PFSK-1 (cell line): ENCODE data around the gene GPNMB.

Experiments used
- FOXP2 ChIP-seq: optimal IDR thresholded peaks from 2 replicates; pipeline ENCODE3; 2011; ENCODE audit warnings: borderline replicate concordance, control low read depth, inconsistent platforms; ENCODE audit not compliant: insufficient read depth; ENCODE audit errors: extremely low read length, extremely low read depth
- POLR2AphosphoS5 ChIP-seq: IDR thresholded peaks from 2 replicates; pipeline ENCODE4 v1.6.1; 2012; ENCODE audit warnings: low read depth, mild to moderate bottlenecking, control low read depth, low read length, moderate library complexity
- SIN3A ChIP-seq: IDR thresholded peaks from 2 replicates; pipeline ENCODE4 v1.6.1; 2012; ENCODE audit warnings: mild to moderate bottlenecking, low read length, moderate library complexity, borderline replicate concordance; ENCODE audit not compliant: insufficient read depth
- TAF1 ChIP-seq: IDR thresholded peaks from 2 replicates; pipeline ENCODE4 v1.6.1; 2012; ENCODE audit warnings: low read length, control low read depth, borderline replicate concordance; ENCODE audit not compliant: insufficient read depth
- TF ChIP-seq, protein P1 (sequence below), 2 experiments: IDR thresholded peaks; 2 replicates each; pipeline versions ENCODE4 v1.6.1 to v1.8.0; 2011 to 2012; ENCODE audit warnings: low read depth in 2 of 2, low read length in 2 of 2, control low read depth in 1 of 2, inconsistent platforms in 1 of 2, mild to moderate bottlenecking in 1 of 2, moderate library complexity in 1 of 2; ENCODE audit not compliant: insufficient read depth in 1 of 2

GPNMB gene

DNA sequence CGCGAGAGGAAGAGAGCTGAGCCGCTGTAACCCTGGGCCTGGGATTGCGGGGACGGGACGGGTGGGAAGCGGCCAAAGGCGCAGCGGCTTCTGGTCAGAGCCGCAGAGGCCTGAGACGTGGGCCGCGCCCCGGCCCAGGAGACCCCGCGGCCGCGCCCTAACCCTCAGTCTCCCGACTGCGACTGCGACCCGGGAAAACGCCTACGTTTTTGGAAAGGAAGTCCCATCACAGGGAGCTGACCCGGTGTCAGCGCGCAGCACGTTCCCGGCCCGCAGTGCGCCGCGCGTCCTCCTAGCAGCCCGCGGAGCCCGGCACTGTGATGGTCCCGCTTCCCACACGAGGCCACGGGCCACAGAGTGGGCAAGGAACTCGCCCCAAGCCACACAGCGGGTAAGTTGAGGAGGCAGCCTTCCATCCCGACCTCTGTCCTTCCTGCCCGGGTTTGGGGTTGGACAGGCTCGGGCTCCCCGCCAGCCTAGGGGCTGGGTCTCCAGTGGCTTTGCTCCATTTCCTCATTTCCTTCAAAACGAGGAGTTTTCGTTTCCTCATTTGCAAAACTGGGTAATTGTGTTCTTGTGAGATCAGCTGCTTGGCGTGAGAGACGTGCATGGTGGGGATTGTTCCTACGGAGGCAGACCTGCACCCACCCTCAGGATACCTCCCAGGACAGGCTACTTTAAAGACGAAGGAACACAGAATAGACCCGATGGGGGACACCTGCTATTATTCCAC is 1.2 kb downstream of the GPNMB start:
- TF ChIP-seq FOXP2 (no peak), POLR2AphosphoS5 (no peak), SIN3A (no peak), TAF1 (no peak)
- TF ChIP-seq, protein P1, sequence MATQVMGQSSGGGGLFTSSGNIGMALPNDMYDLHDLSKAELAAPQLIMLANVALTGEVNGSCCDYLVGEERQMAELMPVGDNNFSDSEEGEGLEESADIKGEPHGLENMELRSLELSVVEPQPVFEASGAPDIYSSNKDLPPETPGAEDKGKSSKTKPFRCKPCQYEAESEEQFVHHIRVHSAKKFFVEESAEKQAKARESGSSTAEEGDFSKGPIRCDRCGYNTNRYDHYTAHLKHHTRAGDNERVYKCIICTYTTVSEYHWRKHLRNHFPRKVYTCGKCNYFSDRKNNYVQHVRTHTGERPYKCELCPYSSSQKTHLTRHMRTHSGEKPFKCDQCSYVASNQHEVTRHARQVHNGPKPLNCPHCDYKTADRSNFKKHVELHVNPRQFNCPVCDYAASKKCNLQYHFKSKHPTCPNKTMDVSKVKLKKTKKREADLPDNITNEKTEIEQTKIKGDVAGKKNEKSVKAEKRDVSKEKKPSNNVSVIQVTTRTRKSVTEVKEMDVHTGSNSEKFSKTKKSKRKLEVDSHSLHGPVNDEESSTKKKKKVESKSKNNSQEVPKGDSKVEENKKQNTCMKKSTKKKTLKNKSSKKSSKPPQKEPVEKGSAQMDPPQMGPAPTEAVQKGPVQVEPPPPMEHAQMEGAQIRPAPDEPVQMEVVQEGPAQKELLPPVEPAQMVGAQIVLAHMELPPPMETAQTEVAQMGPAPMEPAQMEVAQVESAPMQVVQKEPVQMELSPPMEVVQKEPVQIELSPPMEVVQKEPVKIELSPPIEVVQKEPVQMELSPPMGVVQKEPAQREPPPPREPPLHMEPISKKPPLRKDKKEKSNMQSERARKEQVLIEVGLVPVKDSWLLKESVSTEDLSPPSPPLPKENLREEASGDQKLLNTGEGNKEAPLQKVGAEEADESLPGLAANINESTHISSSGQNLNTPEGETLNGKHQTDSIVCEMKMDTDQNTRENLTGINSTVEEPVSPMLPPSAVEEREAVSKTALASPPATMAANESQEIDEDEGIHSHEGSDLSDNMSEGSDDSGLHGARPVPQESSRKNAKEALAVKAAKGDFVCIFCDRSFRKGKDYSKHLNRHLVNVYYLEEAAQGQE (IDR thresholded peaks at IDR 0.05; ENCODE audit: insufficient read depth in 1 of 2, low read depth in 2 of 2, low read length in 2 of 2): no peak

DNA sequence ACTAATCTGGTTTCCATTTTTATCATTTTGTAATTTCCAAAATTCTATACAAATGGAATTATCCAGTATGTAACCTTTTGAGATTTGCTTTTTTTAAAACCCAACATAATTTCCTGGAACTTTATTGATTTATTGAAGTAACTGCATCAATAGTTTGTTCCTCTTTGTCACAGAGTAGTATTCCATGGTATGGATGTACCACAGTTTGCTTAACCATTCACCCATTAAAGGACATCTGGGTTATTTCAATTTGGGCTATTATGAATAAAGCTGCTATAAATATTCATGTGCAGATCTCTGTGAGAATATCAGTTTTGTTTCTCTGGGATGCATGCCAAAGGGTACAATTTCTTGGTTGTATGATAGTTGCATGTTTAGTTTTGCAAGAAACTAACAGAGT is 2.9 kb downstream of the GPNMB start:
- no peak for TF ChIP-seq SIN3A
- no peak for TF ChIP-seq POLR2AphosphoS5
- no peak for TF ChIP-seq TAF1
- TF ChIP-seq, protein P1 (IDR thresholded peaks at IDR 0.05; ENCODE audit: insufficient read depth in 1 of 2, low read depth in 2 of 2, low read length in 2 of 2): no peak
- TF ChIP-seq FOXP2: no peak

DNA sequence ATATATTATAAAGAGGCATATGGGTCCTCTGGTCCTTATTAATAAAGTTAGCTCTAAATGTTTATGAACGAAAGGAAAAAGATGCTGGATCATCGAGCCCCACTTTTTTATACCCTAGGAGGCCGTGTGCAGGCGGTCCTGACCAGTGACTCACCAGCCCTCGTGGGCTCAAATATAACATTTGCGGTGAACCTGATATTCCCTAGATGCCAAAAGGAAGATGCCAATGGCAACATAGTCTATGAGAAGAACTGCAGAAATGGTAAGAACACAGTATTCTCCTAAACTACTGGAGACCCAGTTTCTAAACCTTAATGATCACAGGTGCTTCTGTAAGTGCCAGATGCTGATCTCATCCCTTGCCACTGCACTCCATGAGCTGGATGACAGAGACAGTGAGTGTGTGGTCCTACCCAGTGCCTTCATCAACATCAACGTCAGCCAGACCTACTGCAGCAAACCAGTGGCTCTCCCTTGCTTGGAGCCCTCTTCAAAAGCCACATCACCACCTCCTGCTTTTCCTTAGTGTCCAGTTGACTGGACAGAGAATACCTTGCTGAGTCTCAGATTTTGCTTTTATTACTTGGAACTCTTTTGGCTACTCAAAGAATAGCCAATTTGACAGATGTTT is 7.6 kb downstream of the GPNMB start:
- TF ChIP-seq, protein P1 (IDR thresholded peaks at IDR 0.05; ENCODE audit: insufficient read depth in 1 of 2, low read depth in 2 of 2, low read length in 2 of 2): no peak
- no peak for TF ChIP-seq POLR2AphosphoS5
- no peak for TF ChIP-seq SIN3A
- no peak for TF ChIP-seq TAF1
- TF ChIP-seq FOXP2: no peak

DNA sequence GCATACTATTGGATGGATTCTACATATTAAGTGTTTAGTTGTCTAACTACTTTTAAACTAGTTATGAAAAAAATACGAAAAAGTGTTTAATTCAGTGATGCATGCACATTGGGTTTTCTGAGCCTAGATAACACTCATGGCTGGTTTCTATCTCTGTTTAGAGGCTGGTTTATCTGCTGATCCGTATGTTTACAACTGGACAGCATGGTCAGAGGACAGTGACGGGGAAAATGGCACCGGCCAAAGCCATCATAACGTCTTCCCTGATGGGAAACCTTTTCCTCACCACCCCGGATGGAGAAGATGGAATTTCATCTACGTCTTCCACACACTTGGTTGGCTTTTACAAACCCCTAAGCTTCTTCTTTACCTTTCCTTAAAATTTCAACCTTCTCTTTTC is 10.2 kb downstream of the GPNMB start:
- no peak for TF ChIP-seq TAF1
- TF ChIP-seq, protein P1 (IDR thresholded peaks at IDR 0.05; ENCODE audit: insufficient read depth in 1 of 2, low read depth in 2 of 2, low read length in 2 of 2): no peak
- TF ChIP-seq POLR2AphosphoS5: no peak
- no peak for TF ChIP-seq SIN3A
- TF ChIP-seq FOXP2: no peak
